ENCODE measurements around the gene SYT17.

SYT17 gene

GRCh38 chr16:19299565-19299964 is 131.5 kb downstream of the SYT17 start:
- no peak overlapping the region for H3K4me3 ChIP-seq (ENCODE audit: low read depth, low read length)
- no peak for TF ChIP-seq CTCF (IDR thresholded peaks at IDR 0.05; ENCODE audit: low read depth, low read length)
- DNase-seq (ENCODE audit: low read depth, low spot score) = no peak
- in situ Hi-C loops (cut with HindIII; ENCODE audit: low sequenced_read_pairs) = no loop called here

GRCh38 chr16:19301931-19302330 is 133.9 kb downstream of the SYT17 start:
- H3K4me3 ChIP-seq (ENCODE audit: low read depth, low read length) = no peak overlapping the region
- no peak for DNase-seq (ENCODE audit: low read depth, low spot score)
- in situ Hi-C loops (cut with HindIII; ENCODE audit: low sequenced_read_pairs) = no loop called here
- no peak for TF ChIP-seq CTCF (IDR thresholded peaks at IDR 0.05; ENCODE audit: low read depth, low read length)

- no peak for DNase-seq (ENCODE audit: low read depth, low spot score)
- in situ Hi-C loops (cut with HindIII; ENCODE audit: low sequenced_read_pairs) = no loop called here
- H3K4me3 ChIP-seq (ENCODE audit: low read depth, low read length) = no peak overlapping the region
- TF ChIP-seq CTCF (IDR thresholded peaks at IDR 0.05; ENCODE audit: low read depth, low read length) = no peak
Observed at GRCh38 chr16:19304750-19305149, 136.7 kb downstream of the SYT17 start.

- in situ Hi-C loops (cut with HindIII; ENCODE audit: low sequenced_read_pairs) = no loop called here
- DNase-seq (ENCODE audit: low read depth, low spot score) = no peak
- H3K4me3 ChIP-seq (ENCODE audit: low read depth, low read length) = no peak overlapping the region
- no peak for TF ChIP-seq CTCF (IDR thresholded peaks at IDR 0.05; ENCODE audit: low read depth, low read length)
Observed at GRCh38 chr16:19305443-19305842, 137.4 kb downstream of the SYT17 start.

- no peak for DNase-seq (ENCODE audit: low read depth, low spot score)
- in situ Hi-C loops (cut with HindIII; ENCODE audit: low sequenced_read_pairs) = no loop called here
- no peak overlapping the region for H3K4me3 ChIP-seq (ENCODE audit: low read depth, low read length)
- TF ChIP-seq CTCF (IDR thresholded peaks at IDR 0.05; ENCODE audit: low read depth, low read length) = no peak
Observed at GRCh38 chr16:19307587-19308241, 139.7 kb downstream of the SYT17 start.

- H3K4me3 ChIP-seq (ENCODE audit: low read depth, low read length) = no peak overlapping the region
- TF ChIP-seq CTCF (IDR thresholded peaks at IDR 0.05; ENCODE audit: low read depth, low read length) = no peak
- in situ Hi-C loops (cut with HindIII; ENCODE audit: low sequenced_read_pairs) = no loop called here
- DNase-seq (ENCODE audit: low read depth, low spot score) = no peak
Observed at GRCh38 chr16:19308392-19308791, 140.4 kb downstream of the SYT17 start.

All from astrocyte of the spinal cord (primary cell).